GM18951 (cell line): Measurements from ENCODE around the gene RPS4Y1.
"Not testable (repeated sequence)": the region's sequence is repeated elsewhere in the genome, so short reads cannot be mapped to it uniquely, and the experiment has no call there.

Experiments
- POLR2A ChIP-seq: IDR thresholded peaks from 4 replicates; pipeline ENCODE4 v1.6.1; 2011; ENCODE audit warnings: mild to moderate bottlenecking; ENCODE audit not compliant: insufficient read length, insufficient read depth; ENCODE audit errors: extremely low read depth
- in situ Hi-C: fragments of 300-500 bp; cut with MboI; formaldehyde crosslinking; loops from one replicate; pipeline ENCODE4 v1.12.0; 2022; ENCODE audit warnings: low sequenced_read_pairs, mixed read lengths, inconsistent platforms; ENCODE audit not compliant: unreplicated experiment

RPS4Y1 gene

DNA sequence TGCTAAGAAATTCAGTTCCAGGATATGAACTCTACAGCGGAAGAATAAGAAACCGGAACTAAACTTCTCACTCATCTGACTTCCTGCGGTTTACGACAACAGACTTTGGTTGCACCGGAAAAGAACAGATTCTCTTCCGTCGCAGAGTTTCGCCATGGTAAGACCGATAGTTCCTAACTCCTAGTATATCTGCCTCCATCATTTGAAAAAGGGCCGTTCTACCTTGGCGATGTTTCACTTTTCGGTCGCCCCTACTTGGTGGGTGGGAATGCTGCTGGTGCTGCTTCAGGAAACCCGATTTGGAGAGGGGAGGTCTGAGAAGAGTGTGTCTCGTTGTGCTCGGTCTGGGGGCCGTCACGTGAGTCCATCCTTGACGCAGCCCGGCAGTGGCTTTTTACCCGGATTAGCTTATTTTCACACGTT is at the start of gene RPS4Y1:
TSS of gene RPS4Y1 (plus strand) at position 132 of the 423 bp plus-strand sequence. CDS start at position 155, 23 bp downstream.
- in situ Hi-C loops: no loop called here
- TF ChIP-seq POLR2A: no peak

GRCh38 chrY:2796977-2797523 is 44.4 kb upstream of the RPS4Y1 start:
- in situ Hi-C loops: no loop called here

GRCh38 chrY:2797991-2798390 is 43.4 kb upstream of the RPS4Y1 start:
- no peak for TF ChIP-seq POLR2A
- in situ Hi-C loops: no loop called here

More at GRCh38 chrY:2796977-2797523, 44.4 kb upstream of the RPS4Y1 start:
- no peak for TF ChIP-seq POLR2A

DNA sequence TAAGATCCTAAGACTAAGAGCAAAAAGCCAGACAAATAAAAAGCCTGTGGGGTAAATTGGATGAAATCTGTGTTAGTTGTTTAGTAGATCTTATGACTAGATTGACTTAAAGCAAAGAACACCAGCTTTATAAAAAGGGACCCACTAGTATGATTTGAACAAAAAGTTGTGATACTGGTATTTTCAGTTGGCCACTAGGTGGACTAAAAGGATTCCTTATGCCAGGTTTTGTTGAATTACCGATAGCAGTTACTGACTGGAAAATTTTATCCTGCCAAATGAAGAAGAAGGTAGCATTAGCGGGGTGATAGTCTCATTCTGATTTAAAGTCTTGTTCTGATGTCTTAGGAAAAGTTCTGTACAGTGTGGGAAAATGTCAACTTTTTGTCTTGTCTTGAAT is 41.2 kb upstream of the RPS4Y1 start:
- no peak for TF ChIP-seq POLR2A
- in situ Hi-C loops: no loop called here

- in situ Hi-C loops: not testable (repeated sequence)
Measured at GRCh38 chrY:2817146-2817896, 24.1 kb upstream of the RPS4Y1 start.

- no peak for TF ChIP-seq POLR2A
- in situ Hi-C loops: no loop called here
Measured at GRCh38 chrY:2824471-2824870, 16.9 kb upstream of the RPS4Y1 start.

DNA sequence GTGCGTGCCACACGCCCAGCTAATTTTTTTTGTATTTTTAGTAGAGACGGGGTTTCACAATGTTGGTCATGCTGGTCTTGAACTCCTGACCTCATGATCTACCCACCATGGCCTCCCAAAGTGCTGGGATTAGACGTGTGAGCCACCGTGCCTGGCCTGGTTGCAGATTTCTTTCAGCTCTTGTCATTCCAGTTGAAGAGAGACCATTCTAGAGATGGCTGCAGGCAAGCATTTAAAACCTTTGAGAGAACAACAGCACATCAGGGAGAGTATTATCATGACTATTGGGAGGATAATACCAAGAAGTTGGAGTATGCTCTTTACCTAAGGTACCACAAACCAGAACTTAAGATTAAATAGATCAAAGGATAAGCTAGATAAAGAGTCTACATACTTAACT is 12.9 kb upstream of the RPS4Y1 start:
- TF ChIP-seq POLR2A: no peak
- in situ Hi-C loops: no loop called here

DNA sequence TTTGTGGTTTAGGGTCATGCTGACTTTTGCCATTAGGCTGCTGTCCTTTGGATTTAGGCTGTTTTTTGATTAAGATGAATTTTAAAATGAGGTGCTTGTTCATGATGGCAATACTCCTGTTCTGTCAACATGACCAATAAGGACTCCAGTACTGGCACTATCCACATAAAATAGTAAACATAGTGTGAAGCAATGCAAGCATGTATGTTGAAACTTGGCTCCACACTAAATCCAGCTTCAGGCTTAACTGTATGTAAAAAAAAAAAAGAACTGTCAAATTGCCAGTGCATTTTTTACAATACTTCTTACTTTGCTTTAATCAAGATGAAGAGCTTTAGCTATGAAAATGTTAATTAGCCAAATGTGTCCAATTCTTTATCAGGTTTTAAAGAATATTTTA is 6.2 kb upstream of the RPS4Y1 start:
- TF ChIP-seq POLR2A: no peak
- in situ Hi-C loops: no loop called here

DNA sequence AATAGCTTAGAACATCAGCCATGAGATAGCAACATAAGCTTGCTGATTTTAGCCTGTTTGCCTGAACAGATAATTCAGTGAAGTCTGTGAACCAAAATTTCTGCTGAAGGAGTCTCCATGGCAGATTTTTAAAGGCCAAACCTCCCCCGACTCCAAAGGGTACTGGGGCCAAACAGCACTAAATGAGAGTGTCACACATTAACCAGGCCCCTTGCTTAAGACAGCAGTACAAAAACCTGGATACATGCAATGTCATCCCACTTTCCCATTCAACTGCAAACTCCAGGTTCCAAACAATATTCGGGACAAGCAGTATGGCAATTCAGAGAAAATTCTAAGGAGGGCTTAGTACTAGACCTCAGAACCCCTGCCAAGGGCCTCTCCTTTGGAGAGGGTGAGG is 4.3 kb upstream of the RPS4Y1 start:
- no peak for TF ChIP-seq POLR2A
- in situ Hi-C loops: no loop called here

- TF ChIP-seq POLR2A: no peak
- in situ Hi-C loops: no loop called here
Measured at GRCh38 chrY:2837932-2838331, 3.5 kb upstream of the RPS4Y1 start.

DNA sequence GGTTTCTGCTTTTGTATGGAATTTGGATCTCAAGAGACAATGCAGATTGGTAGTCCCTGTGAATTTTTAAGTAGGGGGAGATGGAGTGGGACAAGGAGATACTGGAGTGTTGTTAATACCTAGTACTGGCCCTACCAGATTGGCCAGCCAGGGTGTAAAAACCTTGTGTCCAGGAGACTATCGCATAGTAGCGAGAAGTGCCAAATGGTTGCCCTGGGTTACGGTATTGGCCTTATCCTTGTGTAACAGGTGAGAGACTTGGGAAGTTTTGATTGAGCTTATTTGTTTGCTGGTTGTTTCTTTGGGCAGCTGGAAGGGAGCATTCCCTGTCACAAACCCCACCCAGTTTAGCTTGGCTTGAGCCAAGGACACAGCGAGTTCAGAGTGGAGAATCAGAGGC is 5.4 kb downstream of the RPS4Y1 start:
- in situ Hi-C loops: no loop called here
- no peak for TF ChIP-seq POLR2A

GRCh38 chrY:2848384-2848783 is 7.0 kb downstream of the RPS4Y1 start:
- in situ Hi-C loops: no loop called here
- no peak for TF ChIP-seq POLR2A

DNA sequence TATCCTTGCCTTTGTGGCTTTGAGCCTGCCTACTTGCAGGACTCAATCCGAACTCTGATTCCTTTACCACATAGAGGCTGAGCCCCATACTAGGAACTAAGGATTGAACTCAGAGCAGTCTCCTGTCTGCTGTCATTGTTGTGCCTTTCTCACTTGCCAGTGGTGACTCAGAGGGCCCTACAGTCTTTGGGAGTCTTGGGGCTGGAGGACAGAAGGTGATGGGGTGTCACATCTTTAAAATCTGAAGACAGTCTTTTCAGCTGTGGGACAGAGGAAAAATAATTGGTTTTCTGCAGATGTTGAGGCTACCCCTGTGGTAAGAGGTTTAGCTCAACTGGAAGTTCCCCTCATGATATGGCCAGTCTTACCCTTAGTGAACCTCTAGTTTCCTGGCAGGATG is 8.0 kb downstream of the RPS4Y1 start:
- no peak for TF ChIP-seq POLR2A
- in situ Hi-C loops: no loop called here

- TF ChIP-seq POLR2A: no peak
- in situ Hi-C loops: no loop called here
Measured at GRCh38 chrY:2854145-2854774, 12.9 kb downstream of the RPS4Y1 start.
